ENCODE data around the gene ZBTB6. TPM values are rescaled to one million over a fixed set of nuclear protein-coding genes. Genes with fewer than 3 reads are reported as not detected.

The ZBTB6 gene
- total and polyA plus RNA-seq, 2 of the 13 experiments (the other 11 are each of a cell fraction or from before 2014, with no cell fraction given), result 3.7 to 7.1 TPM

- no peak for TF ChIP-seq ZNF280D (CRISPR knock-in tag; IDR thresholded peaks at IDR 0.05)
- TF ChIP-seq YEATS4 (CRISPR knock-in tag; IDR thresholded peaks at IDR 0.05; ENCODE audit: borderline replicate concordance), result no peak
- no peak for TF ChIP-seq SOX6 (IDR thresholded peaks at IDR 0.05)
- TF ChIP-seq SOX6 (CRISPR knock-in tag; IDR thresholded peaks at IDR 0.05), result peak; percentile 48; the same call in 1 of the 2 replicates
- peak; percentile 33; the same call in 1 of the 2 replicates for TF ChIP-seq ETV5 (CRISPR knock-in tag; IDR thresholded peaks at IDR 0.05; ENCODE audit: borderline replicate concordance)
- TF ChIP-seq NFYB (CRISPR knock-in tag; IDR thresholded peaks at IDR 0.05), result no peak
- peak; percentile 66 for TF ChIP-seq DMAP1 (CRISPR knock-in tag; IDR thresholded peaks at IDR 0.05)
- TF ChIP-seq NR2F6 (IDR thresholded peaks at IDR 0.05), result no peak
- 0 out of 2 replicates have a peak, but pooled peaks have one; percentile 20 for TF ChIP-seq NR2F6 (CRISPR knock-in tag; IDR thresholded peaks at IDR 0.05)
- no peak for TF ChIP-seq ZBTB20 (CRISPR knock-in tag; IDR thresholded peaks at IDR 0.05; ENCODE audit: borderline replicate concordance, low read depth)
- TF ChIP-seq MLX (CRISPR knock-in tag; IDR thresholded peaks at IDR 0.05), result no peak
- TF ChIP-seq ZBTB26 (CRISPR knock-in tag; IDR thresholded peaks at IDR 0.05; ENCODE audit: borderline replicate concordance), result no peak
- peak; percentile 88 for TF ChIP-seq ZNF652 (CRISPR knock-in tag; IDR thresholded peaks at IDR 0.05; ENCODE audit: borderline replicate concordance, low read depth)
- 0 out of 2 replicates have a peak, but pooled peaks have one; percentile 35 for TF ChIP-seq ZMYM4 (CRISPR knock-in tag; IDR thresholded peaks at IDR 0.05)
- TF ChIP-seq NR3C1 (CRISPR knock-in tag; IDR thresholded peaks at IDR 0.05), result no peak
- 0 out of 2 replicates have a peak, but pooled peaks have one; percentile 16 for TF ChIP-seq CREM (IDR thresholded peaks at IDR 0.05)
- no peak for TF ChIP-seq CREM (CRISPR knock-in tag; IDR thresholded peaks at IDR 0.05)
- TF ChIP-seq HNF4A (CRISPR knock-in tag; IDR thresholded peaks at IDR 0.05), result peak; percentile 95
- no peak for TF ChIP-seq ZNF431 (CRISPR knock-in tag; IDR thresholded peaks at IDR 0.05; ENCODE audit: borderline replicate concordance, low read depth)
- TF ChIP-seq RXRA (CRISPR knock-in tag; IDR thresholded peaks at IDR 0.05), result peak; percentile 71
- peak; percentile 57 for TF ChIP-seq MNT (IDR thresholded peaks at IDR 0.05)
- peak; percentile 21; the same call in 1 of the 2 replicates for TF ChIP-seq YEATS2 (CRISPR knock-in tag; IDR thresholded peaks at IDR 0.05; ENCODE audit: borderline replicate concordance)
- peak; percentile 85 for TF ChIP-seq SAP130 (CRISPR knock-in tag; IDR thresholded peaks at IDR 0.05; ENCODE audit: low read depth)
- no peak for TF ChIP-seq POLR2AphosphoS5 (IDR thresholded peaks at IDR 0.05; ENCODE audit: low read depth, low read length)
- no peak for TF ChIP-seq ZNF260 (CRISPR knock-in tag; IDR thresholded peaks at IDR 0.05; ENCODE audit: borderline replicate concordance, low read depth)
- peak; percentile 77; the same call in 1 of the 2 replicates for TF ChIP-seq TBX2 (CRISPR knock-in tag; IDR thresholded peaks at IDR 0.05; ENCODE audit: borderline replicate concordance)
- TF ChIP-seq SNAPC5 (CRISPR knock-in tag; IDR thresholded peaks at IDR 0.05; ENCODE audit: borderline replicate concordance), result no peak
Measured at GRCh38 chr9:122936464-122936863, 23.3 kb upstream of the ZBTB6 start (continued).

Measured in HepG2 (cell line).